NCI-H82 treated with DMSO at 0.1 percent for 48 hours (cell line): ENCODE measurements around the gene WDR76.
A peak's percentile ranks its signal among the peaks of the same experiment; 100 is the strongest.

Source experiments
- DNase-seq: peaks from one replicate; lab custom pipeline; 2025; ENCODE audit not compliant: unreplicated experiment; lab: John Stamatoyannopoulos, UW

The WDR76 gene

GRCh38 chr15:43876872-43877271 is 50.1 kb downstream of the WDR76 start:
- DNase-seq, result no peak

- DNase-seq, result no peak
These were observed 50.6 kb downstream of the WDR76 start for GRCh38 chr15:43877371-43877770.

- DNase-seq, result no peak
These were observed 51.6 kb downstream of the WDR76 start for GRCh38 chr15:43878446-43878845.

DNA sequence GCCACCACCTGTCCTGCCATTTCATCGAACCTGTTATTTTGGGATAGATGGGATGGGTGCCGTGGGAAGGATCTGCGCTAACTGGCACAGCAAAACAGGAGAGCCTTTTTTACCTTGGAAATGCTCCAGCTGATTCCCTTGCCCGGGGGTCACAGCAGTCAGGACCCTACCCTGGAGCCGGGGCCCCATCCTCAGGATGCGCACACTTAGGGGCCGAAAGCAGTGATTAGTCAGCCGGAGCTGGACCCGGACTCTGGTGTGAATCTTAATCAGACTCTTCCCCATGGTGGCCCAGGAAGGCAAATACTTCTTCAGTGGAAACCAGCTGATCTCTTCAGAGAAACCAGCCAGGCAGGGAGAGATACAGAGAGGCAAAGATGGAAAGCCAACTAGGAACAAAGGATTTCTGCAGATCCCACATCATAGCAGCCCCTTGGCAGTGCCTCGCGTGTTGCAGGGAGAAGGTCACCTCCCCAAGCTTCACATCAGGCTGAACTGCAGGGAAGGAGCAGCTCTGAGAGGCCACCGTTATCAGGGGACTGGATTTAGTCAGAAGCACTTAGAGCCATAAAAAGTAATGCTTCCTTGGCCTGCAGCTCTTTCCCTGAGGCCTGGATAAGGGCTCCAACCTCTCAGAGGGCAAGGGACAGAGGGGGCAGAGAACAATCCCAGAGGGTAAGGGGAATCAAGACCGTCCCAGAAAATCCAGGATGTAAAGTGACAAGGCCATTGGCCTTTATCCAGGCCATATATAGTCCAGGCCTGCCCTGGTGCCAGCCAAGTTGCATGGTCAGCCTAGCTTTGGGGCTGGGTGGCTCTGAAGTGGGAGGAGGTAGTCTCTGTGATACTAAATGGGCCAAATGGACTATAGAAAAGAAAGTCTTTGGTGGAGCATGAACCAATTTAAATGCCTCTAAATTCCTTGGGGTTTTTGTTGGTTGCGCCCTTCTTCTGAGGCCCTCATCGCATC is 52.9 kb downstream of the WDR76 start:
- no peak for DNase-seq

GRCh38 chr15:43880406-43881194 is 53.8 kb downstream of the WDR76 start:
- DNase-seq, result no peak

DNA sequence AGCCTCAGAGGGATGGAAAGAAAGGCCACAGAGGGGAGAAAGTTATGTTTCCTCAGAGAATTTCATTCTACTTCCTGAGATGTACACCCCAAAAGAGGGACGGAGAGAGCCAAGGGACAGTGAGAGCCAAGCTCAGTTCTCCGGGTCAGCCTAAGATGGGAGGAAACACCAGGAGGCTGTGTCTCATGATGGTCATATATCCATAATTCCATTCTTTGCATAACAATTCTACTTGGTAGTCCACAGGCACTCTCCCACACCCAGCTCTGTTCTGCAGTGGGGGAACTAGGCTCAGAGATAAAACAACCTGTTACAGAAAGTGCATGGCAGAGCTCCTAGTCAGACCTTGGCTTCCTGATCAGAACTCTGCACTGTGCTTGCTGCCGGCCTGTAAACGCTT is 54.4 kb downstream of the WDR76 start:
- no peak for DNase-seq

- DNase-seq, result no peak
These were observed 55.1 kb downstream of the WDR76 start for GRCh38 chr15:43881944-43882343.

GRCh38 chr15:43883571-43883970 is 56.8 kb downstream of the WDR76 start:
- DNase-seq, result no peak

- DNase-seq, result no peak
These were observed 59.8 kb downstream of the WDR76 start for GRCh38 chr15:43886558-43886957.

- no peak for DNase-seq
These were observed 61.1 kb downstream of the WDR76 start for GRCh38 chr15:43887901-43888300.

GRCh38 chr15:43889042-43889441 is 62.2 kb downstream of the WDR76 start:
- DNase-seq, result no peak

DNA sequence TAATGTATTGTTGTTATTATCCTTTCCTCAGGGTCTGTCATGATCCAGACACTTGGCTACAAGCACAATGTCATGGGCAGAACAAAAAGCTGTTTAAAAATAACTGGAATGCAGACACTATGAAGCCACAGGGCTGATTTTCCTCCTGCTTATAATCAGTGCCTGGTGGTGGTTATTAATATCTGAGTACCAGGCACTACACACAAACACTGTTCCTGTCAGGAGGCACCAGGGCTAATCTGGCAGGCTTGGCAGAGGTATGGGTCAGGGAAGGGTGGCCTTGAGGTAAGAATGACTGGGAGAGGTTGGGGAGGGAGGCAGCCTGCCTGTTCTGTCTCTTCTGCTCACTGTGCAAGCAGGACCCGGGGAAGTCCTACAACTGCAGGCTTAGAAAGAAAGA is 67.2 kb downstream of the WDR76 start:
- DNase-seq, result no peak

DNA sequence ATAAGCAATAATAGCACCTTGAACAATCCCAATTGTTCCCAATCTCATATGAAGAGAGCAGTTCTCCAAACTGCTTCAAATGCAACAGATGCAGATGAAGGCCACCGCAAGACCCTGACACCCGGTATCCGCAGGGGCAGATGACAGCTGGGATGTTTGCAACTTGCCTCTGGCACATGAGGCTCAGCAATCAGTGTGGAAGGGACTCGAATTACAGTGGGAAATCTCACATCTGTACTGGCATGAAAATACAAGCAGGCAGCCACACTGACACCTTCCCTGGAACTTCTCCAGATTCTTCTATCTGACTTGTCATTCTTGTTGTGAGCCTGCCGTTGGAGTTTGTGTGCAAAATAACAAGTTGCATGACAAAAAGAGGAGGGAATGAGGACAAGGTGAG is 68.8 kb downstream of the WDR76 start:
- no peak for DNase-seq

DNA sequence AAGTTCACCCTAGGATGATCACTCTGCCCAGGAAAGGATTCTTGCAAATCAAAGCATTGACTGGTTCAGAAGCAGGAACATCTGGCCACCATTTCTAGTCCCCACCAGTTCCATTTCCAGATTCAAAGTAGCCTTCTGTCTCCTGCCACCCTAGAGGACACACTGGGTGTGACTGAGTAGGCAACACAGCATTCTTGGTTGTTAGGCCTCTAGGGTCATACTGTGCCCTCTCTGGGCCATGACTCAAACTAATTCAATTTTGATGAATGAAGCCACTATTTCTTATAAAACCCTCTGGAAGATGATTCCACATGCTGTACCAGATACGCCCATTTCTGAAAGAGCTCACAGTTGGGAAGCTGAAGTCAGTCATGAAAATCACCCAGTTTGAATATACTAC is 69.7 kb downstream of the WDR76 start:
- no peak for DNase-seq

DNA sequence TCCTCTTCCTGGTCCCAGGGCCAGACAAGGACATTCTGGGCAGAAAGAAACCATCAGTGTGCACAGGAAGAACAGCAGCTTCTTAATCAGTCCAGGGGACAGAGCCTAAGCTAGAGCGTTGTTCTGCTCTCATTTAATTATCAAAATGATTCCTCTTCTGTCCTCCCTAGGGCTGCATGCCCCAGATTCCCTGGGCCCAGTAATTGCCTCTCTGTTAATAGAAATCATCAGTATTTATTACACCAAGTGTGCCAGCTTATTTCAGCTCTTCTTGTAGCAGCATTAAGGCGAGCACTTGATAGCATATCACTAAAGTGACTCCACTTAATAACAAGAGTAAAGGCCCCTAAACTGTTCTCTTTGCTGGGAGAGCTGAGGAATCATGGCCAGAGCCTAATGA is 72.1 kb downstream of the WDR76 start:
- no peak for DNase-seq

DNA sequence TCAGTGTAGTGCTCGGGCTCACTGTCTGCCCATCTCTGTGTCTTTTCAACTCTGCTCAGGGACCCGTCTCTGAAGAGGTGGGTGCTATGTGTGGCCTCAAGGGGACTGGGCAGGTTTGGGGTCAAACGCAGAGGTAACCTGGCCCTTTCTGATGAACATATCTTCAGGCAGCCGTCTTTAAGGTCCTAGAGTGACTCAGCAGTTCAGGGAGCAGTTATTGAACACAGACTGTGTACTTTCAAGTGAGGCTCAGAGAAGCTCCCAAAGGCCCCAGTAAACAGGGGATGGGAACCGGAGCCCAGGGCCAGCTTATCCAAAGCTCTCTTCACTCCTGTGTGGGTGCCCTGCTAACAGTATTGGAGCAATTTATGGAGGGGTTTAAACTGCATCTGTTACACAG is 73.1 kb downstream of the WDR76 start:
- no peak for DNase-seq

- no peak for DNase-seq
These were observed 74.2 kb downstream of the WDR76 start for GRCh38 chr15:43900996-43901395.

DNA sequence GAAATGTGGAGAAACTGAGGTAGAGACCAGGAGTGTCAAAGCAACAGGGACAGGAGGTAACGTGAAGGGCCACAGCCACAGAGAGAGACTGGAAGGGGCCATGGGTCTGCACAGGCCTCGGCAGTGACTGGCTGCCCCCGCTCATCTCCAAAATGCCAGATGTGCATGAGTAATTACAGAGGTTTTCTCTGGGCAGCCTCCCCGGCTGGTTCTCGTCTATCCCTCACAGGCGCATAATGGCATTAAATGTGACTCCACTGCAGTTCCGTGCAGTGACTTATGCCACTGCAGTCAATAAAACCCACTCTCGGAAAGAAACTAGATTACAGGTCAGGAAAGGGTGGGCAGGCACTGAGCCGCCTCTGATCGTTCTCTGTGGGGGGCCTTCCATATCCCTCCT is 74.7 kb downstream of the WDR76 start:
- no peak for DNase-seq

DNA sequence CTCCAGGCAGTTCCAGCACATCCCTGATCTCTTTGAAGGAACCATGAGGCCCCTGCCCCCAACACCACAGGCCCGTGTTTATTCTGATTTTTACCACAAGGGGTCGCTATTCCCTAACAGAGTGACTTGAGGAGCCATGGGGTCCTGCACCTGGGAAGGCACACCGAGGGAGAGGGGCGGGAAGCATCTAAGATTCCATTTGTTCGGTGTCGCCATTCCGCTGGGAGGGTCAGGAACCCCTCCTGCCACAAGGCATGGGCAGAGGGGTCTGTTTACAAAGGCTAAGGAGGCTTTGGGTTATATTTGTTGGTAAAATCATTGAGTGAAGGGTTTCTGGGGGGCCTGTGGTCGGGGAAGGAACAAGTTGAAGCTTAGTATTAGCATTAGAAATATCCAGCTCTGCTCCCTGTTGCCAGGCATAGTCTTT is 77.1 kb downstream of the WDR76 start:
- peak; percentile 60 for DNase-seq

GRCh38 chr15:43905755-43906154 is 79.0 kb downstream of the WDR76 start:
- DNase-seq, result no peak

DNA sequence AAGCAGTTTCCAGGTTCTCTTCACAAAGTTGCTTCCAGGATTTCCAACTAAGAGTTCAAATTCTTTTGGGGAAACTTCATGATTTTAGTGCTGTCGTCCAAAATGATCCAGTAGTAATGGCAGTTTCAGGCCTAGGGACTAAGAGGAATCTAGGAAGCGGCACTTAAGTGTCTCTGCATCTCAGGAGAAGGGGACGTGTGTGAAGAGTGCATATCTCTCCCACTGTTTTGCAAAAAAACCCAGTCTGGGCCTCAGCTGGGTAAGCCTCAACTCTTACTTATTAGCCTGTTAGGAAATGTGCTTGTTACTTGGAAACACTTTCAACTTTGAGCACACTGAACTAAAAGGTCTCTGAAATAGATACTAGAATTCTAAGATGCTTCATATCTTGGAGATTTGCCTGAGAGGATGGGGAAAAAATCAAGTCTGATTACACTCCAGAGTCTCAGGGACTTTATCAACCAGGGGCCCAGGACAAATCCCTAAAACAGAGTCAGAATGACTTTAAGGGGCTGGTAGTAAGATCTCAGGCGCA is 81.8 kb downstream of the WDR76 start:
- DNase-seq, result no peak
